ENCODE measurements around the gene CCNY. TPM values are rescaled to one million over a fixed set of nuclear protein-coding genes. Genes with fewer than 3 reads are reported as not detected.
A peak's percentile ranks its signal among the peaks of the same experiment; 100 is the strongest.
"Not testable (repeated sequence)": the region's sequence is repeated elsewhere in the genome, so short reads cannot be mapped to it uniquely, and the experiment has no call there.

CCNY gene
- total and polyA plus RNA-seq, 8 donors: 60.9 to 87.6 (median 81.7) TPM

- H3K4me3 ChIP-seq: no peak overlapping the region
- no peak for ATAC-seq
- no peaks in the 10 kb centered on the region for H3K36me3 ChIP-seq
- no peak overlapping the region for H3K27ac ChIP-seq
- TF ChIP-seq CTCF (IDR thresholded peaks at IDR 0.05): no peak
- intact Hi-C loops (cut with DNase I): no loop called here
- no peaks in the 10 kb centered on the region for H3K9me3 ChIP-seq
- peaks cover 22 to 84% of the 10 kb centered on the region in 2 donors for H3K4me1 ChIP-seq
- H3K27me3 ChIP-seq: no peaks in the 10 kb centered on the region
- no peak for DNase-seq
Observed at GRCh38 chr10:35353395-35353794, 17.1 kb downstream of the CCNY start.

GRCh38 chr10:35353805-35354204 is 17.5 kb downstream of the CCNY start:
- no peak overlapping the region for H3K27ac ChIP-seq
- no peaks in the 10 kb centered on the region for H3K36me3 ChIP-seq
- no peak for ATAC-seq
- no peak for DNase-seq
- H3K4me3 ChIP-seq: no peak overlapping the region
- H3K9me3 ChIP-seq: no peaks in the 10 kb centered on the region
- intact Hi-C loops (cut with DNase I): no loop called here
- no peak for TF ChIP-seq CTCF (IDR thresholded peaks at IDR 0.05)
- no peaks in the 10 kb centered on the region for H3K27me3 ChIP-seq
- H3K4me1 ChIP-seq: peaks cover 22 to 81% of the 10 kb centered on the region in 2 donors

- H3K36me3 ChIP-seq; H3K27me3 ChIP-seq; DNase-seq; ATAC-seq; intact Hi-C loops (cut with DNase I); H3K9me3 ChIP-seq; H3K4me3 ChIP-seq; H3K27ac ChIP-seq: not testable (repeated sequence)
- H3K4me1 ChIP-seq: peaks cover 21 to 77% of the 10 kb centered on the region in 2 donors
Observed at GRCh38 chr10:35354257-35354656, 17.9 kb downstream of the CCNY start.

GRCh38 chr10:35355971-35356724 is 19.8 kb downstream of the CCNY start:
- ATAC-seq: peak; percentile 35

GRCh38 chr10:35356725-35357092 is 20.4 kb downstream of the CCNY start:
- peaks cover 11 to 53% of the 10 kb centered on the region in 2 donors for H3K4me1 ChIP-seq
- ATAC-seq (peak; percentile 13), DNase-seq (no peak)
- H3K36me3 ChIP-seq: no peaks in the 10 kb centered on the region
- H3K9me3 ChIP-seq: no peaks in the 10 kb centered on the region
- no peaks in the 10 kb centered on the region for H3K27me3 ChIP-seq
- H3K27ac ChIP-seq: no peak overlapping the region
- intact Hi-C loops (cut with DNase I): no loop called here
- no peak overlapping the region for H3K4me3 ChIP-seq
- TF ChIP-seq CTCF (IDR thresholded peaks at IDR 0.05): no peak

More at GRCh38 chr10:35355971-35356724, 19.8 kb downstream of the CCNY start:
- no peaks in the 10 kb centered on the region for H3K9me3 ChIP-seq
- intact Hi-C loops (cut with DNase I): no loop called here
- no peak for DNase-seq
- no peaks in the 10 kb centered on the region for H3K36me3 ChIP-seq
- no peak overlapping the region for H3K4me3 ChIP-seq
- H3K27ac ChIP-seq: no peak overlapping the region
- peaks cover 17 to 59% of the 10 kb centered on the region in 2 donors for H3K4me1 ChIP-seq
- TF ChIP-seq CTCF (IDR thresholded peaks at IDR 0.05): no peak
- no peaks in the 10 kb centered on the region for H3K27me3 ChIP-seq

GRCh38 chr10:35359056-35359455 is 22.7 kb downstream of the CCNY start:
- Histone ChIP-seq H3K27ac (no peak overlapping the region), H3K9me3 (no peaks in the 10 kb centered on the region), H3K4me3 (no peak overlapping the region), H3K27me3 (no peaks in the 10 kb centered on the region), H3K4me1 (peaks cover 8 to 40% of the 10 kb centered on the region in 2 donors), H3K36me3 (no peaks in the 10 kb centered on the region)
- ATAC-seq (no peak), DNase-seq (no peak)
- intact Hi-C loops (cut with DNase I): no loop called here
- TF ChIP-seq CTCF (IDR thresholded peaks at IDR 0.05): no peak
